Measurements from ENCODE around the gene PTPRN. TPM values are rescaled to one million over a fixed set of nuclear protein-coding genes. Genes with fewer than 3 reads are reported as not detected.

PTPRN gene
- total RNA-seq, 4 donors from 2014 or later: 0.58 to 3.0 (median 1.9) TPM; not detected in 1

DNA sequence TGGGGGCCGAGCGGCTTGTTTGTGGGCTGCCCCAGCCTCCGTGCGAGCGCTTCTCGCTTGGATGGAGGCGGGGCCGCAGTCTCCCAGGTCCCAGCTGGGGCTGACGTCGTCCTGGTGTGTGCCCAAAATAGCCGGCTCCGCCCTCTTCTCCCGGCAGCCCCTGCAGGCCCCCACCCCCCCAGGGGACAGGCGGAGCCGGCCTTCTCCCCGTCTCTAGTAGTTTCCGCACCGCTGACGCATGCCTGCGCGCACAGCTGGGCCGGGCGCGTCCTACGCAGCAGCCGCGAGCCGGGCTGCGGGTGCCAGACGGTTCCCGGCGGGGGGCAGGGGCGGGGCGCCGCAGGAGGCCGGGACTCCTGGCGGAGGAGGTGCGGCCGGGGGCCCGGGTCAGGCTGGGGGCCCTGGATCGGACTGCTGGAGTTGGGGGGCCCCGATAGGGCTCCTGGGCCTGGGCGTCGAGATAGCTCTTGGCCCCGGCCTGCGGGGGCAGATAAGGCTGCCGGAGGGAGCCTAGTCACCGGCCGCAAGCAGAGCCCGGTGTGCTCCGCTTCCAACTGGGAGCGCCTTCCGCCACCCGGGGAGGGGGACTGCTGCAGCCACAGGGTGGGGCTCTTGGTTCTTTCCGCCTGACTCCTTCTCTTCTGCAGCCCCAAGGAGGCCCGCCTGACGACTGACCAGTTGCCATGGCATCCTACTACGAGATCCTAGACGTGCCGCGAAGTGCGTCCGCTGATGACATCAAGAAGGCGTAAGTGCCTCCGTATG lies 29.9 kb downstream of the PTPRN start, which contains the start of gene DNAJB2:
DNAJB2 (plus strand) TSS at position 216 of the 765 bp plus-strand sequence; CDS start at position 684, 468 bp downstream.
- peak within 1 kb of the TSS; percentile 95 to 99 (median 96) for H3K27ac ChIP-seq
- H3K4me1 ChIP-seq: peaks cover 4 to 60% (median 15%) of the 10 kb centered on the region in 3 donors
- H3K27me3 ChIP-seq: no peaks in the 10 kb centered on the region
- no peaks in the 10 kb centered on the region for H3K9me3 ChIP-seq
- H3K36me3 ChIP-seq: peaks cover 0 to 41% of the 10 kb centered on the region in 2 donors
- TF ChIP-seq POLR2A (IDR thresholded peaks at IDR 0.05): peak; percentile 93 to 95
- TF ChIP-seq POLR2AphosphoS5 (IDR thresholded peaks at IDR 0.05): peak; percentile 97
- TF ChIP-seq EP300 (IDR thresholded peaks at IDR 0.05): peak; percentile 78
- TF ChIP-seq, protein P1, sequence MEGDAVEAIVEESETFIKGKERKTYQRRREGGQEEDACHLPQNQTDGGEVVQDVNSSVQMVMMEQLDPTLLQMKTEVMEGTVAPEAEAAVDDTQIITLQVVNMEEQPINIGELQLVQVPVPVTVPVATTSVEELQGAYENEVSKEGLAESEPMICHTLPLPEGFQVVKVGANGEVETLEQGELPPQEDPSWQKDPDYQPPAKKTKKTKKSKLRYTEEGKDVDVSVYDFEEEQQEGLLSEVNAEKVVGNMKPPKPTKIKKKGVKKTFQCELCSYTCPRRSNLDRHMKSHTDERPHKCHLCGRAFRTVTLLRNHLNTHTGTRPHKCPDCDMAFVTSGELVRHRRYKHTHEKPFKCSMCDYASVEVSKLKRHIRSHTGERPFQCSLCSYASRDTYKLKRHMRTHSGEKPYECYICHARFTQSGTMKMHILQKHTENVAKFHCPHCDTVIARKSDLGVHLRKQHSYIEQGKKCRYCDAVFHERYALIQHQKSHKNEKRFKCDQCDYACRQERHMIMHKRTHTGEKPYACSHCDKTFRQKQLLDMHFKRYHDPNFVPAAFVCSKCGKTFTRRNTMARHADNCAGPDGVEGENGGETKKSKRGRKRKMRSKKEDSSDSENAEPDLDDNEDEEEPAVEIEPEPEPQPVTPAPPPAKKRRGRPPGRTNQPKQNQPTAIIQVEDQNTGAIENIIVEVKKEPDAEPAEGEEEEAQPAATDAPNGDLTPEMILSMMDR (IDR thresholded peaks at IDR 0.05): peak in 1 of 4 experiments; percentile 29
- 0% methylated on average over 2 to 4 of the region's 65 CpGs for WGBS, 2 donors (ENCODE audit: low coverage in 1 of 2)
- ATAC-seq: peak; percentile 94
- H3K4me3 ChIP-seq: peak within 1 kb of the TSS; percentile 74 to 81

DNA sequence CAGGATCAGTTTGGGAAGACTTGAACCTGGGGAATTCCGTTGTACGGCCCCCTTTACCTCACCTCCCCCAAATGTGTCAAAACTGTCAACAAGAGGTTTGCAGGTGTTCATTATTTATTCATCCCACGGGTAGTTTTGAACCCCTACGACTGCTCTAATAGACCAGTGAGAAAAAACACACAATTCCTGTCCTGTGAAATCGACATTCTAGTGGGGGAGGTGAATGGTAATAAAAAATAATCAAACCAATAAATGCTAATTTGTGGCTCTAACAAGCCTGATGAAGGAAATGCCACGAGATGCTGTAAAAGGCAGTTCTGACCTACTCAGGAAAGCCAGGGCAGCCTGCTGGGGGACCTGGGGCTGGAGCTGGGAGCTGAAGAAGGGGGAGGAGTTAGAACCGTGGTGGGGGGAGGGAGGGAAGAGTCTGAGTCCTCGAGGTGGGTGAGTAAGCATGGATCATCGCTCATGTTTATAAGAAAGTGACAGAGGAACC lies 30.5 kb downstream of the PTPRN start:
- ATAC-seq: no peak
- no peaks in the 10 kb centered on the region for H3K9me3 ChIP-seq
- 0 to 13% methylated on average over 4 to 9 of the region's 9 CpGs for WGBS, 2 donors (ENCODE audit: low coverage in 1 of 2)
- H3K27ac ChIP-seq: peak overlapping the region; percentile 95 to 99 (median 96)
- peaks cover 0 to 34% of the 10 kb centered on the region in 2 donors for H3K36me3 ChIP-seq
- peak overlapping the region; percentile 74 to 81 for H3K4me3 ChIP-seq
- H3K27me3 ChIP-seq: no peaks in the 10 kb centered on the region
- H3K4me1 ChIP-seq: peaks cover 4 to 63% (median 20%) of the 10 kb centered on the region in 3 donors
- no peak for TF ChIP-seq POLR2AphosphoS5 (IDR thresholded peaks at IDR 0.05)
- TF ChIP-seq, protein P1 (IDR thresholded peaks at IDR 0.05): peak in 1 of 4 experiments; percentile 11
- no peak for TF ChIP-seq EP300 (IDR thresholded peaks at IDR 0.05)

DNA sequence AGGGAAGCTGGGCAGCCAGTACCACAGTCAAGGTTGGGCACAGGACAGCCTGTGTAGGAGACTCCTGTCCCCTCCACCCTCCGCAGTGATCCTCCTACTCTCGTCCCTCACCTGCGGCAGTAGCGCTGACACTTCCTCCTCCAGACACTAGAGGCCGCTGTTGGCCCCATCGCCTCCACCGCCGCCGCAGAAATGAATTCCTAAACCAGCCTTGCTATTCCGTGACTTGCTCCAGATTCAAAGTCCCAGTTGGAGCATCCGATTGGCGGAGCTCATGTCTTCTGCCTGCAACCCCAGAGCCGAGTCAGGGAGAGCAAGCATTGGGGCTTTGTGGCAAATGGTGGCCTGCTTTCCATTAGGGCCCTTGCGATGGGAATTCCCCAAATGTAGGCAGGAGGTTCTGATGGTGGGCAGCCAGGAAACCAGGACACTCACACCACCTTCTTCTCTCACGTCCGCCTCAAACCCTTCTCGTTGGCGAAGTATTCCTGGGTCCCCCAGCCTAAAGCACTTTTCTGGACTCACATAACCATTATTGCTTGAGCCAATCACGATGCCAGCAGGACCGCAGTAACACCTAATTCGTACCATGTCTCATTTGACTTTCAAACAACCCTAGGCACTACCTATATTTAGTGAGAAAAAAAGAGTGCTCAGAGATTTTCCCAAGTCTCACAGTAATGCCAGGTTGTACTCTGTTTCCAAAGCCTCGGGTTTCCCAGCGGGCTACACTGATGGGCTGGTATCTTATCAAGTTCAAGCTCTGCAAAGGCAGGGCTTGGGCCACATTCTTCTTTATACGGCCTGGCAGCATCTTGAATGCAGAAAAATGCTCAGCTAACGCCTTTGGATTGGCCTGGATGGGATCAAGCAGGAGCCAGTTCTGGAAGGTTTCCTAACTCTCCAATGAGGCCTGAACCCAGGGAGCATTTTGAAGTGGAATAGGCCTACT lies 31.2 kb downstream of the PTPRN start:
- peak; percentile 12 for ATAC-seq
- Histone ChIP-seq H3K36me3 (peaks cover 0 to 27% of the 10 kb centered on the region in 2 donors), H3K4me3 (no peak overlapping the region), H3K9me3 (no peaks in the 10 kb centered on the region), H3K27ac (peak overlapping the region; percentile 95 to 99 (median 96)), H3K4me1 (peaks cover 4 to 61% (median 20%) of the 10 kb centered on the region in 3 donors), H3K27me3 (no peaks in the 10 kb centered on the region)
- 20 to 25% methylated on average over 1 to 23 of the region's 25 CpGs for WGBS, 2 donors (ENCODE audit: low coverage in 1 of 2)
- TF ChIP-seq POLR2AphosphoS5 (IDR thresholded peaks at IDR 0.05) (no peak), EP300 (IDR thresholded peaks at IDR 0.05) (no peak), POLR2A (IDR thresholded peaks at IDR 0.05) (no peak)
- TF ChIP-seq, protein P1 (IDR thresholded peaks at IDR 0.05): peak in 3 of 4 experiments; percentile 95 to 99 (median 97)

DNA sequence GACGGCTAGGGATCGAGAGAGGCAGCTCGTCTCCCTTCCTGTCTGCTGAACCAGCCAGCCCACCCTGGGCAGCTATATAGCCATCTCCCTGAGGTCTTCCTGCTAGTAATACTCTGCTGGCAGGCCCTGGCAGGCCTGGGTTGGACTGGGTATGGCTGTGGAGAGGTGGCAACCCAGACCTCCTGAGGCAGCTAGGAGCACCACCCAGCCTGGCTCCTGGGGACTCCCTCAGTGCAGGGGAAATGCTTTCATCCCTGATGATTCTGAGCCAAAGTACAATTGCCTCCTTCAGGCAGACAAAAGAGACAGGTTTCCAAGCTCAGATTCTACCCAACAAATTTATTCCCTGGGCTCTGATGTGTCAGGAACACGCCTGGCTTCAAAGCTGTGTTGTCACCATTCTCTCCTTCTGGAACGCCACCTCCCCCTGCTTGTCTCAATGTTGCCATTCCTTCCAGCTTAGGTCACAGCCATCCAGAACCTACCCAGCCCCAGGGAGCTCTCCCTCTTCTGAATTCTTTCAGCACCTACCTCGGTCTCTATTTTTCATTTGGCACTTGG lies 34.8 kb downstream of the PTPRN start:
- WGBS, 2 donors (ENCODE audit: low coverage in 1 of 2): 15 to 40% methylated on average over 3 of the region's 6 CpGs
- H3K4me1 ChIP-seq: peaks cover 4 to 30% (median 14%) of the 10 kb centered on the region in 3 donors
- no peaks in the 10 kb centered on the region for H3K27me3 ChIP-seq
- H3K9me3 ChIP-seq: no peaks in the 10 kb centered on the region
- peak; percentile 37 for TF ChIP-seq POLR2AphosphoS5 (IDR thresholded peaks at IDR 0.05)
- no peak for TF ChIP-seq EP300 (IDR thresholded peaks at IDR 0.05)
- TF ChIP-seq, protein P1 (IDR thresholded peaks at IDR 0.05): peak in 1 of 4 experiments; percentile 11
- TF ChIP-seq POLR2A (IDR thresholded peaks at IDR 0.05): no peak
- ATAC-seq: peak; percentile 24
- peak overlapping the region; percentile 41 to 86 (median 82) for H3K27ac ChIP-seq
- H3K4me3 ChIP-seq: no peak overlapping the region
- no peaks in the 10 kb centered on the region for H3K36me3 ChIP-seq

Measured in gastroesophageal sphincter (tissue), 4 donors.